ENCODE results near the gene ZNF546.
"Not testable (repeated sequence)": the region's sequence is repeated elsewhere in the genome, so short reads cannot be mapped to it uniquely, and the experiment has no call there.

ZNF546 gene

DNA sequence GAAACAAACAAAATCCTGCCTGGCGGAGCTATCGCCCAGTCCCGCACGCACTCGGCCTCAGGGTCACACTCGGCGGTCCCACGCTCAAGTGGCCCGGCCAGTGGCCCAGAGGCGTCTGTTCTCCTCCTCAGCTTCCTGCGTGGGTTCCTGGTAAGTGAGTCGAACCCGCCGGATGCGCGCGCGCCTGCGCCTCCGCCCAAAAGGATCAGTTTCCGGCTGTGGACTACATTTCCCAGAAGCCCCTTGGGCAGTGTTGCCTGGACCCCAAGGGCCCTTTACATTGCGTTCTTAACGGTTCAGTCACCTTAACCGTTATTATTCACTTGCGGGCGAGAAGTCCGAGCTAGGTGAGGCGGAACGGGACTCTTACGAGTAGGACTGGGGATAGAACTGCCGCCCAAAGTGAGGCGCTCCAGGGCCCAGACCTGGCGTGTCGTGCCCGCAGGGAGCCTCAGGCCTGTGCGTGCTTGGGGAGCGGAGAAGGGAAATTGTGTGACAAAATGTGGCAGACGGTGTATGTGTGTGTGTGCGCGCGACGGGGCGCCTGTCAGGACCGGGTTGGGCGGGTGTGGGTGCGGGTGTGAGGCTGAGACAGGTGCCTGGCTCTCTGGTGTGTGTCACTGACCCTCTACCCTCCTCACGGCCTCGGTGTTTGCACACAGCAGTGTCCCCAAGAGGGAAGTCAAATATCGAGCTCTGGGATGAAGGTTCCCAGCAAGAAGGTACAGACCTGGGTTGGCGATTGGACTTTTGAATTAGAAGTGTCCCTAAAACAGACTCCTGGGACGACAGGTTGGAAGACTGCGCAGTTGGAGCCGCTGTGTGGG, at the start of gene ZNF546:
TSS of gene ZNF546 (plus strand) at position 250 of the 827 bp plus-strand sequence. CDS start 1,267 bp downstream, outside the sequence.
- in situ Hi-C loops (cut with HindIII; ENCODE audit: low pct_unique_long_range_greater_than_20kb, low sequenced_read_pairs): no loop called here
- TF ChIP-seq JUND (IDR thresholded peaks at IDR 0.05; ENCODE audit: low read depth): no peak
- DNase-seq (ENCODE audit: low read depth in 1 of 2, low spot score in 1 of 2): peak; percentile 79 to 89

DNA sequence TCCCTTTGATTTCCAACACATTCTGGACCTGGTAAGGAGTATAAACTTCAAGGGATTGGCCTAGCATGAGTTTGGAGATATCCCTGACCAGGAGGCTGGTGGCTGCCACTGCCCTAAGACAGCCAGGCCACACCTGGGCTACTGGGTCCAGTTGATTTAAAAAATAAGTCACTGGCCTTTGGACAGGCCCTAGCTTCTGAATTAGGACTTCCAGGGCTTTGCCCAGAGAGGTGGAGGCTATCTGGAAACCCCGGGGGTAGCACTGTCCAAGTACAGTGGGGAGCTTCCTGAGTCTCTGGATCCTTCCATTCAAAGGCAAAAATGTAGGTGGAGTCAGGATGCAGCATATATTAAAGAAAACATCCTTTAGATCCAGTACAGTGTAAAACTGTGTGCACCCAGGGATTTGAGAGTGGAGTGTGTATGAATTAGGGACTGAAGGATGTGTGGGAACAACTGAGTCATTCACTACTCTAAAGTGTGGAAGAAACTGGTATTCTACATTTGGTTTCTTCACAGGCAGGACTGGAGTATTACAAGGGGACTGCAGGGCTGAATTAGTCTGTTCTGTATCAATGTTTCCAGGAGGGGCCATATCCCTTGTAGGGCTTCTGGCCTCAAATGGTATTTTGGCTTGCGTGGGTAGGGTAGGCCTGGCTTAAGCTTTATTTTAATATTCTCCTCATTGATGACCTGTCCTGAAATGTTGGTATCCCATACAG, 47.7 kb upstream of the ZNF546 start:
- TF ChIP-seq JUND (IDR thresholded peaks at IDR 0.05; ENCODE audit: low read depth): no peak
- in situ Hi-C loops (cut with HindIII; ENCODE audit: low pct_unique_long_range_greater_than_20kb, low sequenced_read_pairs): no loop called here
- no peak for DNase-seq (ENCODE audit: low read depth in 1 of 2, low spot score in 1 of 2)

DNA sequence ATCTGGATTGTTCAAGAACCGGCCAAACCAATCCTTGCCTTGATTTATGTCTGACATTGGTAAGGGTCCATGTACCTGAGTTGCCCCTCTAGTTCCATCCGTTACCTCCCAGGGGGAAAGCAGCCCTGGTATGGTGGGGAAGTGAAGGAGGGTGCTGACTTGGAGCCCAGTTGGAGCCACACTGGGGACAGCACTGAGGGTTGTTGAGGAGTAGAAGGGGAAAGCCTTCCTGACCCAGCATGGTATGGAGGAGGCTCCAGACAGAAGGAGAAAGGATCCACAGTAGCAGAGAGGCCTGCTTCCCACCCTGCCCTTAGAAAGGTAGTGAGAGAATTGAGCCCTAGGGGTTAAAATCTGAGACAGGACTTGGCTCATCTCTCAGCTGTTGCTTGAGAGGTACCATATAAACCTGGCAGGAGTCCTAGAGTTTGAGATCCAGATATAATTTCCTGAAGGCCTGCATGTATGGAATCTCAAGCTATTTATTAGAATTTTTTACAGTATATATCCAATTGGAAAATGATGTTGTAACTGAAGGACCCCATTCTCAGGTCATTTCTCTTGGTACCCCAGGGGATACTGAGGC, 45.7 kb upstream of the ZNF546 start:
- TF ChIP-seq JUND (IDR thresholded peaks at IDR 0.05; ENCODE audit: low read depth): no peak
- in situ Hi-C loops (cut with HindIII; ENCODE audit: low pct_unique_long_range_greater_than_20kb, low sequenced_read_pairs): no loop called here
- DNase-seq (ENCODE audit: low read depth in 1 of 2, low spot score in 1 of 2): no peak

DNA sequence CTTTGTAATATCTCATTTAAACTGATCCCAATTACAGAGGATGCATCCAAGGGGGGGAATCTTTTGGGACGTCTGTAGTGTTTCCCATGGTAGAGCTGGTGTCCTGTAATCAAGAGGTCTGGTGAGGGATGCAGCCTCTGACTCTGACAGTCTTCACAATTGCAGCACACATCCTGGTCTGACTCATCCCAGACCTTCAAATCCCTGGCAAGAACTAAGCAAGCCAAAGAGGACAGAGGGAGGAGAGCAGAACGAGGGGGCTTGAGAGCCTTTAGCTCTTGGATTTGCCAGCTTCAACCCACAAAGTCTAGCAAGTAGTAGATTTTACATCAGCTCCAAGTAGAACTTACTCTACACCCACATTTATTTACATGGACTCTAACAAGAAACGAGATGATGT, 45.2 kb upstream of the ZNF546 start:
- no peak for DNase-seq (ENCODE audit: low read depth in 1 of 2, low spot score in 1 of 2)
- in situ Hi-C loops (cut with HindIII; ENCODE audit: low pct_unique_long_range_greater_than_20kb, low sequenced_read_pairs): no loop called here
- no peak for TF ChIP-seq JUND (IDR thresholded peaks at IDR 0.05; ENCODE audit: low read depth)

DNA sequence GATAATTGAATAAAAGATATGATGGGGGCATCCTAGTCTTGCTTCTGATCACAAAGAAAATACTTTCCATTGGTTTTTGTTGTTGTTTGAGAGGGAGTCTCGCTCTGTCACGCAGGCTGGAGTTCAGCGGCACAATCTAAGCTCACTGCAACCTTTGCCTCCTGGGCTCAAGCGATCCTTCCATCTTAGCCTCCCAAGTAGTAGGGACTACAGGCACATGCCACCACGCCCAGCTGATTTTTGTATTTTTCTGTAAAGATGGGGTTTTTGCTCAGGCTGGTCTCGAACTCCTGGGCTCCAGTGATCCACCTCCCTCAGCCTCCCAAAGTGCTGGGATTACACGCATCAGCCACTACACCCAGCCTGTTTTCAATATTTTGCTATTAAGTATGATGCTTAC, 42.9 kb upstream of the ZNF546 start:
- no peak for TF ChIP-seq JUND (IDR thresholded peaks at IDR 0.05; ENCODE audit: low read depth)
- DNase-seq (ENCODE audit: low read depth in 1 of 2, low spot score in 1 of 2): no peak
- in situ Hi-C loops (cut with HindIII; ENCODE audit: low pct_unique_long_range_greater_than_20kb, low sequenced_read_pairs): no loop called here

DNA sequence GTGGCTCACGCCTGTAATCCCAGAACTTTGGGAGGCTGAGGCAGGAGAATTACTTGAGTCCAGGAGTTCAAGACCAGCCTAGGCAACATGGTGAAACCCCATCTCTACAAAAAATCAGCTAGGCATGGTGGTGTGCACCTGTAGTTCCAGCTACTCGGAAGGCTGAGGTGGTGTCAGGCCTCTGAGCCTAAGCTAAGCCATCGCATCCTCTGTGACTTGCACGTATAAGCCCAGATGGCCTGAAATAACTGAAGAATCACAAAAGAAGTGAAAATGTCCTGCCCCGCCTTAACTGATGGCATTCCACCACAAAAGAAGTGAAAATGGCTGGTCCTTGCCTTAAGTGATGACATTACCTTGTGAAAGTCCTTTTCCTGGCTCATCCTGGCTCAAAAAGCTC, 39.0 kb upstream of the ZNF546 start:
- DNase-seq (ENCODE audit: low read depth in 1 of 2, low spot score in 1 of 2); in situ Hi-C loops (cut with HindIII; ENCODE audit: low pct_unique_long_range_greater_than_20kb, low sequenced_read_pairs): not testable (repeated sequence)

DNA sequence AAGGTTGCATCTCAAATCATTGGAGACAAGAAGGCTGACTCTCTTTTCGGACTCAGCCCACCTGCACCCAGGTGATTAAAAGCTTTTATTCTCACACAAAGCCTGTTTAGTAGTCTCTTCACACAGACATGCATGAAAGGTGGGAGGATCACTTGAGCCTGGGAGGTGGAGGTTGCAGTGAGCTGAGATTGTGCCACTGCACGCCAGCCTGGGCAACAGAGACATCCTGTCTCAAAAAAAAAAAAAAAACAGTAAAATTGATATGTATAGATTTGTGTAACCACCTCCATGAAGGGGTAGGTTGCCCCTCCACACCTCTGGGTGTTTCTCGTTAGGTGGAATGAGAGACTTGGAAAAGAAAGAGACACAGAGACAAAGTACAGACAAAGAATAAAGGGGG, 37.9 kb upstream of the ZNF546 start:
- DNase-seq (ENCODE audit: low read depth in 1 of 2, low spot score in 1 of 2); in situ Hi-C loops (cut with HindIII; ENCODE audit: low pct_unique_long_range_greater_than_20kb, low sequenced_read_pairs): not testable (repeated sequence)

DNA sequence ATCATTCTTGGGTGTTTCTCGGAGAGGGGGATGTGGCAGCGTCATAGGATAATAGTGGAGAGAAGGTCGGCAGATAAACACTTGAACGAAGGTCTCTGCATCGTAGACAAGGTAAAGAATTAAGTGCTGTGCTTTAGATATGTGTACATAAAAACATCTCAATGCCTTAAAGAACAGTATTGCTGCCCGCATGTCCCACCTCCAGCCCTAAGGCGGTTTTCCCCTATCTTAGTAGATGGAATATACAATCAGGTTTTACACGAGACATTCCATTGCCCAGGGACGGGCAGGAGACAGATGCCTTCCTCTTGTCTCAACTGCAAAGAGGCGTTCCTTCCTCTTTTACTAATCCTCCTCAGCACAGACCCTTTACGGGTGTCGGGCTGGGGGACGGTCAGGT, 37.5 kb upstream of the ZNF546 start:
- DNase-seq (ENCODE audit: low read depth in 1 of 2, low spot score in 1 of 2); in situ Hi-C loops (cut with HindIII; ENCODE audit: low pct_unique_long_range_greater_than_20kb, low sequenced_read_pairs): not testable (repeated sequence)

DNA sequence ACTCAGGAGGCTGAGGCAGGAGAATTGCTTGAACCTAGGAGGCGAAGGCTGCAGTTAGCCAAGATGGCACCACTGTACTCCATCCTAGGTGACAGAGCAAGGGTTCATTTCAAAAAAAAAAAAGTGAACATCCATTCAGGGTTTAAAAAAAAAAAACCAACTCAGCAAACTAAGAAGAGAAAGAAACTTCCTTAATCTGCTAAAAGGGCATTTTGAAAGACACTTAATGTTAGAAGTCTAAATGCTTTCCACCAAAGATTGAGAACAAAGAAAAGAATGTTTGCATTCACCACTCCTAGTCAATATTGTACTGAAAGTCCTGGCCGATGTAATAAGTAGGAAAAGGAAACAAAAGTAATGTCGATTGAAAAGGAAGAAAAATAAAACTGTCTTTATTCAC, 33.0 kb upstream of the ZNF546 start:
- in situ Hi-C loops (cut with HindIII; ENCODE audit: low pct_unique_long_range_greater_than_20kb, low sequenced_read_pairs): no loop called here
- DNase-seq (ENCODE audit: low read depth in 1 of 2, low spot score in 1 of 2): no peak
- no peak for TF ChIP-seq JUND (IDR thresholded peaks at IDR 0.05; ENCODE audit: low read depth)

DNA sequence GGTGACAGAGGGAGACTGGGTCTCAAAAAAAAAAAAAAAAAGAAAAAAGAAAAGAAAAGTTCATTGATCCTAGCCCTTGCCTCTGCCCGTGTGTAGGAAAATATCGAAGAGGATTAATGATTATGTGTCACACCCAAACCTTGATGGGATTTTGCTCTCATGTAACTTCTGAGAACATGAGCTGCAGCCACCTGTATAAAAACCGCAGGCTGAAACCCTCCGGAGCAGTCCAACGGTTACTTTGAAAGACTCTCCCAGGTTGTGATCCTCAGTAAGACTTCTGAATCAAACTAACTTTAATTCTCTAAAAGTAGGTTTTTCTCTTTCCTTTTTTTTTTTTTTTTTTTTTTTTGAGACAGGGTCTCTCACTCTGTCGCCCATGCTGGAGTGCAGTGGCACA, 30.2 kb upstream of the ZNF546 start:
- TF ChIP-seq JUND (IDR thresholded peaks at IDR 0.05; ENCODE audit: low read depth): no peak
- no peak for DNase-seq (ENCODE audit: low read depth in 1 of 2, low spot score in 1 of 2)
- in situ Hi-C loops (cut with HindIII; ENCODE audit: low pct_unique_long_range_greater_than_20kb, low sequenced_read_pairs): no loop called here

DNA sequence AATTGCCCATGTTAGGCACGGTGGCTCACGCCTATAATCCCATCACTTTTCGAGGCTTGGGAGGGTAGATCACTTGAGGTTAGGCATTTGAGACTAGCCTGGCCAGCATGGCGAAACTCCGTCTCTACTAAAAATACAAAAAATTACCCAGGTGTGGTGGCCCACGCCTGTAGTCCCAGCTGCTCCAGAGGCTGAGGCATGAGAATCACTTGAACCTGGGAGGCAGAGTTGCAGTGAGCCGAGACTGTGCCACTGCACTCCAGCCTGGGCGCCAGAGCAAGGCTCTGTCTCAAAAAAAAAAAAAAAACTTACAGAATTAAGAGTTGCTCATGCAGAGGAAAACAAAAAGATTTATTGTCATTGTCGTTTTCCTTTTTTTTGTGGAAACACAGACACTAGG, 29.3 kb upstream of the ZNF546 start:
- TF ChIP-seq JUND (IDR thresholded peaks at IDR 0.05; ENCODE audit: low read depth): no peak
- no peak for DNase-seq (ENCODE audit: low read depth in 1 of 2, low spot score in 1 of 2)
- in situ Hi-C loops (cut with HindIII; ENCODE audit: low pct_unique_long_range_greater_than_20kb, low sequenced_read_pairs): no loop called here

DNA sequence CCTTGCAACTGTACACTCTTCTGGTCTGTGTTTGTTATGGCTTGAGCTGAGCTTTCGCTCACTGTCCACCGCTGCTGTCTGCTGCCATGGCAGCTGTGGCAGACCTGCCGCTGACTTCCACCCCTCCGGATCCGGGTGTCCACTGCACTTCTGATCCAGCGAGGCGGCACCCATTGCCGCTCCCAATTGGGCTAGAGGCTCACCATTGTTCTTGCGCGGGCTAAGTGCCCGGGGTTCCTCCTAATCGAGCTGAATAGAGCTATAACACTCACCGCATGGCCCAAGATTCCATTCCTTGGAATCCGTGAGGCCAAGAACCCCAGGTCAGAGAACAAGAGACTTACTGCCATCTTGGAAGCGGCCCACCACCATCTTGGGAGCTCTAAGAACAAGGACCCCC, 28.1 kb upstream of the ZNF546 start:
- TF ChIP-seq JUND (IDR thresholded peaks at IDR 0.05; ENCODE audit: low read depth): no peak
- in situ Hi-C loops (cut with HindIII; ENCODE audit: low pct_unique_long_range_greater_than_20kb, low sequenced_read_pairs): no loop called here
- DNase-seq (ENCODE audit: low read depth in 1 of 2, low spot score in 1 of 2): no peak

DNA sequence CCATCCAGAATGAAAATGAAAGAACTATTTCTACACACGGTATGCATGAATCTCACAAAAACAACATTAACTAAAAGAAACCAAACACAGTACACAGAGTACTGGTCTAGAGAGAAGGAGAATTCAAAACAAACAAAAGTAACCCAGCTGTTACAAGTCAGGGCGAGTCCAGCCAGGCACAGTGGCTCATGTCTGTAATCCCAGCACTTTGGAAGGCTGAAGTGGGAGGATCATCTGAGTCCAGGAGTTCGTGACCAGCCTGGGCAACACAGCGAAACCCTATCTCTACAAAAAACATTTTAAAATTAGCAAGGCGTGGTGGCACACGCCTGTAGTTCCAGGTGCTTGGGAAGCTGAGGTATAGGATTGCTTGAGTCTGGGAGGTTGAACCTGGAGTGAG, 27.6 kb upstream of the ZNF546 start:
- in situ Hi-C loops (cut with HindIII; ENCODE audit: low pct_unique_long_range_greater_than_20kb, low sequenced_read_pairs): no loop called here
- DNase-seq (ENCODE audit: low read depth in 1 of 2, low spot score in 1 of 2): no peak
- TF ChIP-seq JUND (IDR thresholded peaks at IDR 0.05; ENCODE audit: low read depth): no peak

All from T47D (cell line).